HG03457 (cell line): ENCODE measurements around the gene ATG4D.
"Not testable (repeated sequence)": the region's sequence is repeated elsewhere in the genome, so short reads cannot be mapped to it uniquely, and the experiment has no call there.

Source experiments
- ATAC-seq: cut with Tn5 transposase; IDR thresholded peaks from one replicate; pipeline ENCODE4 v1.9.1; 2021; ENCODE audit warnings: moderate number of reproducible peaks; ENCODE audit not compliant: unreplicated experiment

Gene ATG4D

GRCh38 chr19:10550336-10550735 lies 6.6 kb downstream of the ATG4D start:
- no peak for ATAC-seq

- ATAC-seq: not testable (repeated sequence)
Observed at GRCh38 chr19:10551006-10551405, 7.3 kb downstream of the ATG4D start.

- no peak for ATAC-seq
Observed at GRCh38 chr19:10551698-10552301, 8.1 kb downstream of the ATG4D start.

- no peak for ATAC-seq
Observed at GRCh38 chr19:10552510-10553053, 8.9 kb downstream of the ATG4D start.

- ATAC-seq: no peak
Observed at GRCh38 chr19:10553087-10553667, 9.5 kb downstream of the ATG4D start.

- peak; percentile 48 for ATAC-seq
Observed at GRCh38 chr19:10553943-10554381, 10.3 kb downstream of the ATG4D start.

GRCh38 chr19:10554760-10555609 lies 11.3 kb downstream of the ATG4D start:
- no peak for ATAC-seq

- ATAC-seq: no peak
Observed at GRCh38 chr19:10555610-10555973, 11.9 kb downstream of the ATG4D start.

- no peak for ATAC-seq
Observed at GRCh38 chr19:10557603-10558197, 14.0 kb downstream of the ATG4D start.

GRCh38 chr19:10560154-10560553 lies 16.4 kb downstream of the ATG4D start:
- no peak for ATAC-seq

GRCh38 chr19:10562609-10563008 lies 18.9 kb downstream of the ATG4D start:
- ATAC-seq: no peak

- ATAC-seq: no peak
Observed at GRCh38 chr19:10565028-10565566, 21.4 kb downstream of the ATG4D start.

GRCh38 chr19:10565567-10566407 lies 22.1 kb downstream of the ATG4D start, which contains the start of gene KRI1:
KRI1 (minus strand) TSS chr19:10566010; CDS start chr19:10565999, 11 bp downstream.
- ATAC-seq: peak; percentile 29

GRCh38 chr19:10566408-10566657 lies 22.6 kb downstream of the ATG4D start:
- ATAC-seq: no peak

GRCh38 chr19:10566658-10567410 lies 23.1 kb downstream of the ATG4D start:
- ATAC-seq: no peak

- no peak for ATAC-seq
Observed at GRCh38 chr19:10567656-10568055, 24.0 kb downstream of the ATG4D start.

- ATAC-seq: no peak
Observed at GRCh38 chr19:10568062-10568825, 24.5 kb downstream of the ATG4D start.

GRCh38 chr19:10568826-10569651 lies 25.3 kb downstream of the ATG4D start, which contains the start of gene CDKN2D:
CDKN2D (minus strand) TSS chr19:10568979; CDS start chr19:10568653, 326 bp downstream.
- ATAC-seq: peak; percentile 50
